Fibroblast of skin of right quadriceps (primary cell): Measurements from ENCODE around the gene FDXACB1.

ENCODE experiments used
- DNase-seq: peaks from one replicate; pipeline ENCODE4 v3.0.0-alpha.2; 2013

Gene FDXACB1, protein sequence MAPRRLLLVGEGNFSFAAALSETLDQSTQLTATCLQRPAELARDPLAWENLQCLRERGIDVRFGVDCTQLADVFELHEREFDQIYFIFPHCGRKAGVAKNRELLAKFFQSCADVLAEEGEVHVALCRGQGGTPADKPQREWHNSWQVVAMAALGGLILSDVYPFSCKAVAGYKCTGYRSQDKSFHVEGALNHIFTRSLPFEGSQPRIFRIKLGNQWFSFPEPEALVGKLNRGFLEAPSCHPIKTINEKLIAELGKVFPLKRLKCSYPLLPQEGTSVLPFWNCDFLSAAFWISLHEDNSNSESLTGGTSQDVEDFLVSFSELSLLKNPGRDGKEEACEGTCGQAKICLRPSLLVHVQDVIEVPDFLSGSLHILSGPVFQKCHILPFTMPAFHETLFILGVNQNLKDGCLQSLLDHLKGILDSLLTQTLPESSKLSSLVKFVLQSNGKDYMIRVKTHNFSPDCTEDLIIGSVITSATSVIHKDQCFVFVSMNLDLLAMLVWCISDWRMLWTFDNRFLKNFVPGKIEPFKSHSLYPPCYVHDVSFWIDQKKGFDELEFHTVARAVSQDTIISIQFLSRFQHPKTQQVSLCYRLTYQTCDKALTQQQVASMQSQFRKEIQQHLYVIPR

DNA sequence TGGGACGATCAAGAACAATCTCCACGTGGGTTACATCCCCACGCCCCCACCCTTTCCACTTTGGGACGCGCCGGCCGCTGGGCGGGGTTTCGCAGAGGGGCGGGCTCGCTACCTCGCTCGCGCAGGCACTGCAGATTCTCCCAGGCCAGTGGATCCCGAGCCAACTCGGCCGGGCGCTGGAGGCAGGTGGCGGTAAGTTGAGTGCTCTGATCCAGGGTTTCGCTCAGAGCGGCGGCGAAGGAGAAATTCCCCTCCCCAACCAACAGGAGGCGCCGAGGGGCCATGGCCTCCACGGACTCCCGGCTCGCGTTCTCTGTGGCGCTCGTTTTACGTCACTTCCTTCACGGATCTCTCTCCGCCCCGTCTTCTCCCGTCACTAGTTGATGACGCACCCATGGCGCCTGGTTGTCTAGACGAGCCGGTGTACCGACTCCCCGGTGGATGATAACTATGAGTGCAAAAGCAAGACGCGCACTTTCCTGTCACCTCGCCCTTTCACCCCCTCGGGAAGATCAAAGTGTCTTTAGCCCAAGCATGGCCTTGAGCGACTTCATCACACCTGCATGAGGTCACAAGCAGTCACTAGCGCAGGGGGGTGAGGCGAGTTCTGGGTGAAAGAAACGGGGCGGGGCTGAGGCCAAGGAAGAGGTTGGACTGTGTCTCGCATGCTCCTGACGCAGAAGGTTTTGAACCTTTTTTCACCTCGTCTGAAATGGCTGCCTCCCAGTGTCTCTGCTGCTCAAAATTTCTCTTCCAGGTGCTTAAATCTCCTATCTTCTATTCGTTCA lies at the start of gene FDXACB1, which contains the start of gene CFAP68:
FDXACB1 (minus strand) TSS at position 317 of the 788 bp plus-strand sequence; CDS start at position 284, 33 bp downstream.
CFAP68 (plus strand) TSS at position 693 of the 788 bp plus-strand sequence; CDS start at position 713, 20 bp downstream.
- DNase-seq, result peak; percentile 98

DNA sequence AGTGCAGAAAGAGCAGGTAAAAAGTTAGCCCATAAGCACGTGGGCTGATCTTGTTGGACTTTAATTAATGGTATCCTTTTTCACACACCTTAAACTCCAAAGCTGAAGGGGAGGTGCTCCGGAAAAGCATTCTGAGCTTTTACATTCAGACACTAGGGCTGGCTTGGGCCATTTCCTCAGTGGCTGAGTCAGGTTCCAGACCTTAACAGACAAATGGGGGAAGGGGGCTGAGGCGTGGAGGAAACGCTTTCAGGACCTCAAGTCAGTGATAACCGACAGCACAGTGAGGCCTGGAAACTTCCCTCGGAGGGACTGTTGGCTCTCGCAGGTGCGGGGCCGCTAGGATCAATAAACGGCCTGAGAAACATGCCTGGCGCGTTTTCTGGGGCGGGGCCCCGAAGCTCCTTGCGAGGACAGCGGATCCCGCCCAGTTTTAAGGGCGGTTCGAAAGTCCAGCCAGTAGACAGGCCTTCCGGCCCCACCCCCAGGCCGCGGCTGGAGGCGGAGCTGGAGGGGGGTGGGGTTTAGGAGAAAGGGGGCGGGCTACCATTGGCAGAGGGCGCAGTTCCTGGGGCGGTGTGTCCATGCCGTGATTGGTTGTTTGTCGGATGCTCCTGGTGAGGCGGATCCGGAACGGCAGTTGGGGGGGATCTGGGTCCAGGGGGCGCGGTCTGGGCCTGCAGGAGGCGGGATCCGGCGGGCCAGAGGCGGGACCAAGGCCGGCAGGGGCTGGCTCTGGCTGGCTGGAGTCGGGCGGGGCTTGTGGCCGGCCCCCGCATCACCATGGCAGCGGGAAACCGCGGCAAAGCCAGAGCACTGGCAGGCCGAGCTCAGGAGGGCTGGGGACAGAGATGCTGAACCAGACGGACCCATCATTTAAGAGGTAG lies 47.8 kb upstream of the FDXACB1 start:
- peak; percentile 96 for DNase-seq

DNA sequence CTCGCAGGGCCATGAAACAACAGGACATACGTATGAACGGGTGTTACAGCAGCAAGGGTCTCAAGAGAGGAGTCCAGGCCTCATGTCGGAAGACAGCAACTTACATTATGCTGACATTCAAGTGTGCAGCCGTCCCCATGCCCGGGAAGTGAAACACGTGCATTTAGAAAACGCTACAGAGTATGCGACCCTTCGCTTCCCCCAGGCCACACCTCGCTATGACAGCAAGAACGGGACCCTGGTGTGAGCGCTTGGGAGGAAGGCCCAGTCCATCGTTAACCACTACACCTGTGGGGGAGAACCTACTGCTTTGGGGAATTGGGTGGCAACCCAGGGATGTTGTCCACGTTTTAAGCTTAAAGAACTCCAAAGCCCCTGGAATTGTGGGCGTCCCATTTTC lies 47.0 kb upstream of the FDXACB1 start:
- no peak for DNase-seq

- DNase-seq, result no peak
These were observed 45.0 kb upstream of the FDXACB1 start for GRCh38 chr11:111923951-111924350.

GRCh38 chr11:111923351-111923788 lies 44.4 kb upstream of the FDXACB1 start:
- DNase-seq, result peak; percentile 84

- DNase-seq, result peak; percentile 90
These were observed 43.8 kb upstream of the FDXACB1 start for GRCh38 chr11:111922803-111923202.

DNA sequence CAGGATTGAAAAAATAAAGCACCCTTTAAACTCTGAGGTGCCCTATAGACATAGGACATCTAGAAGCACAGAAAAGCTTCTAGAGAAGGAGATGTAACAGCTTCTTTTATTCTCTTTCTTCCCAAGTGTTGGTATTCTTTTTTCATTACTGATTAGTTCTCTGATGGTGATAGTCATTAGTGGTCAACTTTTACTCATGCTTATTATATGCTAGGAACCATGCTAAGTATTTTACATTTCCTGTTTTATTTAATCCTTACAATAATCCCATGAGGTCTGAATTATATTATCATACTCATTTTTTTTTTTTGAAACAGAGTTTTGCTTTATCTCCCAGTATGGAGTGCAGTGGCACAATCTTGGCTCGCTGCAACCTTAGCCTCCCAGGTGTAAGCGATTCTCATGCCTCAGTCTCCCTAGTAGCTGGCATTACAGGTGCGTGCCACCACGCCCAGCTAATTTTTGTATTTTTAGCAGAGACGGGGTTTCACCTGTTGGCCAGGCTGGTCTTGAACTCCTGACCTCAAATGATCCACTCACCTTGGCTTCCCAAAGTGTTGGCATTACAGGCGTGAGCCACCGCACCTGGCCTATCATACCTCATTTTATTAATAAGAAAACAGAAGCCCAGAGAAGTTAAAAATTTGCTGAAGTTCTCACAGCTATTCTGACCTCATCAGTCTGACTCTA lies 42.7 kb upstream of the FDXACB1 start:
- no peak for DNase-seq

DNA sequence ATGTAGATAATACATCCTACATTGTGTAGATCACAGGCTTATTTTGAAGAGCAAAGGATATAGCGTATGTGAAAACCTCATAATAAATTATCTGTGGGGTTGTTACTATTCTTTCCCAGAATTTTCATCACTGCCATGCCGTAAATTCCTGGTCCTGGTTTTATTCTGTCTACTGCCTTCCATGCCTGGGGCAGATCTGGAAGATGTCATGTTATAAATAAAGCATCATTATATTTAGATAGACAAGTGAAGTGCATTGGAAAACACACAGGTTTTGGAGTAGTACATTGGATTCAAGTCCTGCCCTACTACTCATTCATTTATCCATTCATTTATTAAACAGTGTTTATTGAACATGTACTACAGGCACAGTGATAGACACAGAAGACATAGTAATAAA lies 41.9 kb upstream of the FDXACB1 start:
- DNase-seq, result no peak

DNA sequence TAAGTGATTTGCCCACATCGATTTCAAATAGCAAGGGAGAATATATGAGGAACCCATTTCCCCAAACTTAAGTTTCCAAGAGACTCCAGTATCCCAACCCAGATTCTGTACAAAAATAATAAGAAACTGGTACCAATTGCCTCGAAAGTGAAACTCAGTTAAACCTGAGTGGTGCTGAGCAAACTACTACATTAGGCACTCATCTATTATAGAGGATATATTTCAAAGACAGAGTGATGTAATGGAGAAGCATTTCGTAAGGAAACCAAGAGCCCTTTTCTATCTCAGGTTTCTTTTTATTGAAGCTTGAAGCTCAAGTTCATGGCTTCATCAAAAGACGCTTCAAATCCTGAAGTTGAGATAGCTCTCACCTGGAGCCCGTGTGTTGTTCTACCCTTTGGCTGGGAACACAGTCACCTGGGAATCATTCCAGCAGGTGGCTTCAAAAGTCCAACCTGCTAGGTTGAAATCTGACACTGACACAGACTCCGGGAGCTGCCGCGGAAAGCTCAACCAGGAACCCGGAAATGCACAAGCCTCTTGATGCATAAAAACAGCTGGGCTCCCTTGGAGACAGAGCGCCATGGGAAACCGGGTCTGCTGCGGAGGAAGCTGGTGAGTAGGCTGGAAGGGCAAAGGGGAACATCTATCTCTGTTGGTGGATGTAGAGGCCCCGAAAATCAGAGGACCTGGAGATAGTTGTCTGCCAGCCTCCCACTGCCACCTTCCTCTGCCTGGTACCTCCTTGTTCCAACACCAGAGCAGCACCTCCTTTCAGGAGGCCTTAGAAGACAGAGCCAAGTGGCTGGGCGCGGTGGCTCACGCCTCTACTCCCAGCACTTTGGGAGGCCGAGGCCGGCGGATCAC lies 39.7 kb upstream of the FDXACB1 start, which contains the start of gene C11orf52:
C11orf52 (plus strand) TSS at position 524 of the 867 bp plus-strand sequence; CDS start at position 584, 60 bp downstream.
- DNase-seq, result peak; percentile 60

GRCh38 chr11:111917788-111918187 lies 38.8 kb upstream of the FDXACB1 start:
- DNase-seq, result no peak

DNA sequence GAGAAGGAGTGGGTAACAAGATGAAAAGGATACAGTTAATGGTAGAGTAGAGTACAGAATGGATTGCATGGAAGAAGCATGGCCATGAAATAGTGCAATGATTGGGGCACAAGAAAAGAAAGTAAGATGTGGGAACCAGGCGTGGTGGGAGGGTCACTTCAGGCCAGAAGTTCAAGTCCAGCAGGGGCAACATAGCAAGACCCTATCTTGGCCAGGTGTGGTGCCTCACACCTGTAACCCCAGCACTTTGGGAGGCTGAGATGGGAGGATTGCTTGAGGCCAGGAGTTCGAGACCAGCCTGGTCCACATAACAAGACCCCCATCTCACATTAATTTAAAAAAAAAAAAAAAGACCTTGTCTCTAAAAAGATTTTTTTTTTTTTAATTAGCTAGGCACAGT lies 38.3 kb upstream of the FDXACB1 start:
- no peak for DNase-seq

DNA sequence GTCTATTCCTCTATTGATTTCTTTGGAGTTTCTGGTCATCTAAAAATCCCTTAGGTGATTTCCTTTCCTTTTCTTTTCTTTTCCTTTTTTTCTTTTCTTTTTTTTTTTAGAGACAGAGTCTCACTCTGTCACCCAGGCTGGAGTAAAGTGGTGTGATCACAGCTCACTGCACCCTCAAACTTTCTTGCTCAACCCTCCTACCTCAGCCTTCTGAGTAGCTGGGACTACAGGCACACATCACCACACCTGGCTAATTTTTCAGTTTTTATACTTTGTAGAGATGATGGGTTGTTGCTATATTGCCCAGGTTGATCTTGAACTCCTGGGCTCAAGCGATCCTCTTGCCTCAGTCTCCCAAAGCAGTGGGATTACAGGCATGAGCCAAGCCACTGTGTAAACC lies 37.8 kb upstream of the FDXACB1 start:
- DNase-seq, result no peak

DNA sequence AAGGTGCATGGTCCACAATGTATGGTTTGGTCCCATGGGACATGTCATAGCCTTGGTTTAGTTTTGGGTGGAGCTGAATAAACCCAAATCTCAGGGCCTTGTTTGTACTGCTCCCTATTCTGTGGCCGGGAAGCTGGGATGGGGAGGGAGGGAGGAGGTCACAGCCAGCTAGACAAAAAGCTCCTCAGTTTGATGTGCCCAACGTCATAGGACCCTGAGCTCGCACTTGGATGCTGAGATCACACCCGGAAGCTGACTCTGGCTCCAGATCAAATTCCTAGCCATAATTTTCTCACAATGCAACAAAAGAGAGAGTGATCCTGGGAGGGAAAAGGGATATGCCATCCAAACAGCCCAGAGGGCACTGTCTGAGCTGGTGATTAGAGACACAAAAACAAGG lies 35.0 kb upstream of the FDXACB1 start:
- peak; percentile 83 for DNase-seq

GRCh38 chr11:111913031-111913861 lies 34.3 kb upstream of the FDXACB1 start:
- DNase-seq, result no peak

DNA sequence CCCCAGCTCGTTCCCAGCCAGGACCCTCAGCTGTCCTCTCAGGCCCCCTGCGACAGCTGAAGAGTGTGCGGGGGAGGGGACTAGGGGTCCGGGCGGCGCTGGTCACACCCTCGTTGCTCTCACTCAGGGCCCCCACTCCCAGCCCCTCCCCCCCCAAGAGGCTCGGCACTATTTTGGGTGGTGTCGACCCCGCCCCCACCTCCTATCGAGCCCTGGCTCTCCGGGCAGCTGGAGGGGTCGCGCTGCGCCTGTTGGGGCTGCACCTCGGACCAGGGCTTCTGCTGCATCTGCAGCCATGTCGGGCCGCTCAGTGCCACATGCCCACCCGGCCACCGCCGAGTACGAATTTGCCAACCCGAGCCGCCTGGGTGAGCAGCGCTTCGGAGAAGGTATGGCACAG lies 33.6 kb upstream of the FDXACB1 start, which contains the start of gene HSPB2:
HSPB2 (plus strand) TSS at position 200 of the 400 bp plus-strand sequence; CDS start at position 296, 96 bp downstream.
- DNase-seq, result no peak

DNA sequence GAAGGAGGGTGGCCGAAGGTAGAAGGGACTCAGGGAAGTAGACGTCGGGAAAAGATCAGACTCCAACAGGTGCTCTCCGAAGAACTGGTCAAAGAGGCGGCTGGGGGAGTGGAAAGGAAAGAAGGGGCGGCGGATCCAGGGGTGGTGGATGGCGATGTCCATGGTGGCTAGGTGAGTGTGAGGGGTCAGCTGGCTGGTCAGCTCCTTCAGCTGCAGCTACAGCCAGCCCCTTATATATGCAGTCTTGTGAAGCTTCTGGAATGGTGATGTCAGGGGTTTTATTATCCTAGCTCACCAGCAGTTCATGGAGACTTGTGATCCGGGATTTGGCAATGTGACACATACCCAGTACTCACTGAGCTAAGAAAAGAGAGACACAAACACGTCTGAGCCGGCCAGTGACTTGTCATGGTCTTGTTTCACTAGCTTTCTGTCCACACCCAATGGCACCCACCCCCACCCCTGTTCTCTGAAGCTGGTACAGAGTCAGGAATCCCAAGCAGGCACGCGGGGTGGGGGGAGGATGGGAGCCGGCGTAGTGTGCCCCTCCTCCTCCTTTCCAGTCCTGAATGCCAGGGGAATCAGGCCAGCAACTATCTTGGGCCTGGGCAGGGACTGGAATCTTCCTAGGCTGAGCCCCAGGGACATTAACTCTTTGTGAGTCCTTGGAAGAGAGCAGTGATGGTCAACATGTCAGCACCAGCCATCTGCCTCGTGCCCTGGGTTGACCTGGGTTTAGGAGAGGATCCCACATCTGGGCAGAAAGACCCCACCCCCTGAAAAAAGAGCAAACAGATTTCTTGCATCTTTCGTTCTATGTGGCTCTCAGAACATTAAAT lies 32.8 kb upstream of the FDXACB1 start, which contains the start of gene CRYAB:
CRYAB (minus strand) TSS at position 208 of the 839 bp plus-strand sequence; CDS start at position 162, 46 bp downstream.
- peak; percentile 93 for DNase-seq

DNA sequence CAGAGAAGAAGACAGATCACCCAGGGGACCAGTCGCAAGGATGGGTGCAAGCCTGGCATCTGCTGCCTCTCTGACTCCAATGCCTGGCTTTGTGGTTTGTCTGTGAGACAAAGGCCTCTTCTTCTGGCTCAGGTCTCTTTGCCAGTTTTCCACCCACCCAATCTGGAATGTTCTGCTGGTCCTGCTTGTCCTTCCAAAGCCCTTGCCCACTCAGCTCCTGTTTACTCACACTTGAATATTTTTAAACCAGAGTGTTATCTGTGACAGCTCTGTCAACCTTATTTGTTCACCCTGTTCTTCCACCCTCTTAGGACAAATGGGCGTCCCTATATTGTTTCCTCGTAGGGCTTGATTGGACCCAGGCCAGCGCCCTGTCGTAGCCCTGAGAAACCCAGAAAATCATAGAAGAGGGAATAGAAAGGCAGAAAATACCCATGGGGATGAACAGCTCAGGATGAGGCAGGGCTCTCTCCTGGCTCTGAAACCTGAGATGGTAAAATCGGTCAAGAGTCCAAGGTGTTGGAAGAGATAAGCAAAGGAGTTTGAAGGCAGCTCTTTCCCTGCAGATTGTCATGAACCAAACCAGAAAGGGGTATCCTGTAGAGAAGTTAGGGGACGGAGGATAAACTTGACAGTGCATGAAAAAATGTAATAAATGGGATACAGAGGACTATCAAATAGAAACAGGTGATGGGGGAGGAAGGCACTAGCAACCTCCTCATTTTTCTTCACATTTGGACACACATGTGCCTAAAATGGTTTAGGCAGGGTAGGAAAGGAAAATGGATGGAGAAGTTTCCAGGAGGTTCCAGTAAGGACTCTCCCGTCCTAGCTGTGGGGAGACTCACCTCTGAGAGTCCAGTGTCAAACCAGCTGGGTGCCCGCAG lies 32.0 kb upstream of the FDXACB1 start:
- DNase-seq, result no peak
